ENCODE data around the gene BNIP3.
"Not testable (repeated sequence)": the region's sequence is repeated elsewhere in the genome, so short reads cannot be mapped to it uniquely, and the experiment has no call there.

BNIP3 gene

DNA sequence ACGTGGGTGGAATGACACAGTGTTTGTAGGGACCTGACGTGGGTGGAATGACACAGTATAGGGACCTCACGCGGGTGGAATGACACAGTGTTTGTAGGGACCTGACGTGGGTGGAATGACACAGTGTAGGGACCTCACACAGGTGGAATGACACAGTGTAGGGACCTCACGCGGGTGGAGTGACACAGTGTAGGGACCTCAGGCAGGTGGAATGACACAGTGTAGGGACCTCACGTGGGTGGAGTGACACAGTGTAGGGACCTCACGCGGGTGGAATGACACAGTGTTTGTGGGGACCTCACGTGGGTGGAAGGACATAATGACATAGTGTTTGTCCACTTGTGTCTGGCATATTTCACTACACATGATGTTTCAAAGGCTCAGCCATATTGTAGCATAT is 61.6 kb downstream of the BNIP3 start:
- Histone ChIP-seq H3K4me3 (ENCODE audit: low read depth in 1 of 2, low read length in 2 of 2) (no peak overlapping the region), H3K9me3 (ENCODE audit: insufficient read depth, low read length, severe bottlenecking) (peaks cover 2% of the 10 kb centered on the region), H4K20me1 (ENCODE audit: insufficient read depth, low read length) (peaks cover 72% of the 10 kb centered on the region), H2AFZ (ENCODE audit: low read depth, low read length) (no peak overlapping the region), H3K27me3 (ENCODE audit: insufficient read depth, low read length, poor library complexity) (no peaks in the 10 kb centered on the region), H3K4me1 (ENCODE audit: insufficient read depth, low read length) (no peaks in the 10 kb centered on the region), H3K4me2 (ENCODE audit: insufficient read depth, low read length) (no peak overlapping the region), H3K36me3 (ENCODE audit: insufficient read depth, low read length) (peaks cover 3% of the 10 kb centered on the region; the same call in 1 of the 2 replicates), H3K79me2 (ENCODE audit: insufficient read depth, low read length) (peaks cover 93% of the 10 kb centered on the region), H3K27ac (ENCODE audit: low read length) (no peak overlapping the region), H3K9ac (ENCODE audit: low read depth, low read length) (no peak overlapping the region)
- ATAC-seq (ENCODE audit: insufficient read depth, low read depth) (no peak), DNase-seq (no peak)
- TF ChIP-seq EZH2 (IDR thresholded peaks at IDR 0.05; ENCODE audit: borderline replicate concordance, low read depth, low read length, severe bottlenecking): no peak
- TF ChIP-seq, protein P1, sequence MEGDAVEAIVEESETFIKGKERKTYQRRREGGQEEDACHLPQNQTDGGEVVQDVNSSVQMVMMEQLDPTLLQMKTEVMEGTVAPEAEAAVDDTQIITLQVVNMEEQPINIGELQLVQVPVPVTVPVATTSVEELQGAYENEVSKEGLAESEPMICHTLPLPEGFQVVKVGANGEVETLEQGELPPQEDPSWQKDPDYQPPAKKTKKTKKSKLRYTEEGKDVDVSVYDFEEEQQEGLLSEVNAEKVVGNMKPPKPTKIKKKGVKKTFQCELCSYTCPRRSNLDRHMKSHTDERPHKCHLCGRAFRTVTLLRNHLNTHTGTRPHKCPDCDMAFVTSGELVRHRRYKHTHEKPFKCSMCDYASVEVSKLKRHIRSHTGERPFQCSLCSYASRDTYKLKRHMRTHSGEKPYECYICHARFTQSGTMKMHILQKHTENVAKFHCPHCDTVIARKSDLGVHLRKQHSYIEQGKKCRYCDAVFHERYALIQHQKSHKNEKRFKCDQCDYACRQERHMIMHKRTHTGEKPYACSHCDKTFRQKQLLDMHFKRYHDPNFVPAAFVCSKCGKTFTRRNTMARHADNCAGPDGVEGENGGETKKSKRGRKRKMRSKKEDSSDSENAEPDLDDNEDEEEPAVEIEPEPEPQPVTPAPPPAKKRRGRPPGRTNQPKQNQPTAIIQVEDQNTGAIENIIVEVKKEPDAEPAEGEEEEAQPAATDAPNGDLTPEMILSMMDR (IDR thresholded peaks at IDR 0.05; ENCODE audit: borderline replicate concordance, extremely low read depth, low read length, poor library complexity, severe bottlenecking): no peak

DNA sequence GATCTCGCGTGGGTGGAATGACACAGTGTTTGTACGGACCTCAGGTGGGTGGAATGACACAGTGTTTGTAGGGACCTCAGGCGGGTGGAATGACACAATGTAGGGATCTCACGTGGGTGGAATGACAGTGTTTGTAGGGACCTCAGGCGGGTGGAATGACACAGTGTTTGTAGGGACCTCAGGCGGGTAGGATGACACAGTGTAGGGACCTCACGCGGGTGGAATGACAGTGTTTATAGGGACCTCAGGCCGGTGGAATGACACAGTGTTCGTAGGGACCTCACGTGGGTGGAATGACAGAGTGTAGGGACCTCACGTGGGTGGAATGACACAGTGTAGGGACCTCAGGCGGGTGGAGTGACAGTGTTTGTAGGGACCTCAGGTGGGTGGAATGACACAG is 62.3 kb downstream of the BNIP3 start:
- H3K36me3 ChIP-seq (ENCODE audit: insufficient read depth, low read length); H2AFZ ChIP-seq (ENCODE audit: low read depth, low read length); H3K4me2 ChIP-seq (ENCODE audit: insufficient read depth, low read length); H3K9ac ChIP-seq (ENCODE audit: low read depth, low read length); H3K4me3 ChIP-seq (ENCODE audit: low read depth in 1 of 2, low read length in 2 of 2); H3K27me3 ChIP-seq (ENCODE audit: insufficient read depth, low read length, poor library complexity); ATAC-seq (ENCODE audit: insufficient read depth, low read depth); H3K4me1 ChIP-seq (ENCODE audit: insufficient read depth, low read length); H3K27ac ChIP-seq (ENCODE audit: low read length); H3K9me3 ChIP-seq (ENCODE audit: insufficient read depth, low read length, severe bottlenecking); DNase-seq: not testable (repeated sequence)
- peaks cover 93% of the 10 kb centered on the region for H3K79me2 ChIP-seq (ENCODE audit: insufficient read depth, low read length)
- H4K20me1 ChIP-seq (ENCODE audit: insufficient read depth, low read length): peaks cover 72% of the 10 kb centered on the region
